GM21526 (cell line): ENCODE data around the gene LAMTOR5.
"Not testable (repeated sequence)": the region's sequence is repeated elsewhere in the genome, so short reads cannot be mapped to it uniquely, and the experiment has no call there.

ENCODE experiments used
- ATAC-seq: cut with Tn5 transposase; IDR thresholded peaks from one replicate; pipeline ENCODE4 v1.9.1; 2021; ENCODE audit warnings: moderate library complexity; ENCODE audit not compliant: unreplicated experiment, low FRiP score

Gene LAMTOR5

GRCh38 chr1:110430366-110430765 lies 22.9 kb upstream of the LAMTOR5 start:
- ATAC-seq: no peak

GRCh38 chr1:110428946-110429345 lies 21.5 kb upstream of the LAMTOR5 start:
- no peak for ATAC-seq

- no peak for ATAC-seq
Observed at GRCh38 chr1:110426854-110427253, 19.4 kb upstream of the LAMTOR5 start.

- ATAC-seq: no peak
Observed at GRCh38 chr1:110425612-110426152, 18.2 kb upstream of the LAMTOR5 start.

- no peak for ATAC-seq
Observed at GRCh38 chr1:110424699-110425611, 17.5 kb upstream of the LAMTOR5 start.

- ATAC-seq: no peak
Observed at GRCh38 chr1:110420874-110421793, 13.6 kb upstream of the LAMTOR5 start.

- ATAC-seq: no peak
Observed at GRCh38 chr1:110420023-110420662, 12.6 kb upstream of the LAMTOR5 start.

GRCh38 chr1:110418729-110419128 lies 11.2 kb upstream of the LAMTOR5 start:
- no peak for ATAC-seq

- not testable (repeated sequence) for ATAC-seq
Observed at GRCh38 chr1:110413045-110413444, 5.6 kb upstream of the LAMTOR5 start.

GRCh38 chr1:110412576-110412975 lies 5.1 kb upstream of the LAMTOR5 start:
- ATAC-seq: no peak

- ATAC-seq: no peak
Observed at GRCh38 chr1:110411173-110411735, 3.8 kb upstream of the LAMTOR5 start.

GRCh38 chr1:110409316-110409715 lies 1.8 kb upstream of the LAMTOR5 start:
- no peak for ATAC-seq

- ATAC-seq: no peak
Observed at GRCh38 chr1:110408488-110408887, 994 bp upstream of the LAMTOR5 start.

- not testable (repeated sequence) for ATAC-seq
Observed at GRCh38 chr1:110406407-110406806, 1.1 kb downstream of the LAMTOR5 start.

GRCh38 chr1:110404401-110404800 lies 3.1 kb downstream of the LAMTOR5 start:
- no peak for ATAC-seq

GRCh38 chr1:110403805-110404204 lies 3.7 kb downstream of the LAMTOR5 start:
- ATAC-seq: no peak

- ATAC-seq: not testable (repeated sequence)
Observed at GRCh38 chr1:110396259-110396958, 11.1 kb downstream of the LAMTOR5 start.

- no peak for ATAC-seq
Observed at GRCh38 chr1:110394493-110394820, 13.0 kb downstream of the LAMTOR5 start.

GRCh38 chr1:110393691-110394492 lies 13.6 kb downstream of the LAMTOR5 start:
- ATAC-seq: no peak
